MM.1S (cell line): ENCODE data around the gene SLC6A9.

Experiments used
- DNase-seq: peaks from one replicate; pipeline ENCODE4 v3.0.0-alpha.2; 2015
- H2AFZ ChIP-seq: fragments of 300-600 bp; sonication (generic); 2 replicates; pipeline ENCODE4 v1.6.0; 2016; ENCODE audit warnings: antibody characterized with exemption, low read length
- H3F3A ChIP-seq: fragments of 300-600 bp; sonication (generic); 2 replicates; pipeline ENCODE4 v1.6.1; 2016; ENCODE audit warnings: mild to moderate bottlenecking, antibody characterized with exemption, low read length, moderate library complexity, mixed read lengths; ENCODE audit not compliant: insufficient read depth
- H3K27ac ChIP-seq: fragments of 300-600 bp; sonication (generic); 2 replicates; pipeline ENCODE4 v1.5.1; 2016; ENCODE audit warnings: mild to moderate bottlenecking, low read length
- H3K27me3 ChIP-seq: fragments of 300-600 bp; sonication (generic); replicated peaks from 2 replicates; pipeline ENCODE4 v1.6.0; 2016; ENCODE audit warnings: low read length; ENCODE audit not compliant: insufficient read depth
- H3K36me3 ChIP-seq: fragments of 300-600 bp; sonication (generic); replicated peaks from 2 replicates; pipeline ENCODE4 v1.6.1; 2016; ENCODE audit warnings: mild to moderate bottlenecking, low read length, mixed read lengths; ENCODE audit not compliant: insufficient read depth
- H3K4me1 ChIP-seq: fragments of 300-600 bp; sonication (generic); 2 replicates; pipeline ENCODE4 v1.6.1; 2016; ENCODE audit warnings: low read length, mixed read lengths
- H3K4me2 ChIP-seq: fragments of 300-600 bp; sonication (generic); 2 replicates; pipeline ENCODE4 v1.6.0; 2016; ENCODE audit warnings: low read depth, low read length
- H3K4me3 ChIP-seq: fragments of 300-600 bp; sonication (generic); 2 replicates; pipeline ENCODE4 v1.5.1; 2016; ENCODE audit warnings: low read length, mixed read lengths
- H3K79me2 ChIP-seq: fragments of 300-600 bp; sonication (generic); 2 replicates; pipeline ENCODE4 v1.6.1; 2016; ENCODE audit warnings: mixed run types, low read length, mixed read lengths
- H3K9ac ChIP-seq: fragments of 300-600 bp; sonication (generic); 2 replicates; pipeline ENCODE4 v1.6.1; 2016; ENCODE audit warnings: low read length, mixed read lengths
- H3K9me2 ChIP-seq: fragments of 300-600 bp; sonication (generic); replicated peaks from 2 replicates; pipeline ENCODE4 v1.6.1; 2016; ENCODE audit warnings: mild to moderate bottlenecking, low read length, mixed read lengths; ENCODE audit not compliant: insufficient read depth
- H3K9me3 ChIP-seq: fragments of 300-600 bp; sonication (generic); replicated peaks from 2 replicates; pipeline ENCODE4 v1.6.1; 2016; ENCODE audit warnings: mild to moderate bottlenecking, low read length, mixed read lengths; ENCODE audit not compliant: insufficient read depth
- H4K20me1 ChIP-seq: fragments of 300-600 bp; sonication (generic); 2 replicates; pipeline ENCODE4 v1.6.1; 2016; ENCODE audit warnings: mild to moderate bottlenecking, low read length, moderate library complexity, mixed read lengths; ENCODE audit not compliant: insufficient read depth
- CTCF ChIP-seq: fragments of 300-600 bp; sonication (generic); IDR thresholded peaks from 2 replicates; pipeline ENCODE4 v1.5.1; 2016; ENCODE audit warnings: antibody characterized with exemption, low read length, mixed read lengths
- EZH2 ChIP-seq: fragments of 300-600 bp; sonication (generic); optimal IDR thresholded peaks from 2 replicates; pipeline ENCODE3; 2017; ENCODE audit warnings: low read depth, mild to moderate bottlenecking, antibody characterized with exemption, low read length, mixed read lengths
- EZH2phosphoT487 ChIP-seq: fragments of 300-600 bp; sonication (generic); IDR thresholded peaks from 2 replicates; pipeline ENCODE4 v1.6.1; 2018; ENCODE audit warnings: antibody characterized with exemption, low read length

Gene SLC6A9

GRCh38 chr1:43992232-43992995 is 38.8 kb downstream of the SLC6A9 start:
- Histone ChIP-seq H3K9ac (peak overlapping the region; percentile 37; the same call in 1 of the 2 replicates), H3K9me3 (no peaks in the 10 kb centered on the region), H3K4me2 (peak overlapping the region; percentile 87), H3K27me3 (no peaks in the 10 kb centered on the region), H3K9me2 (no peaks in the 10 kb centered on the region), H3K36me3 (no peaks in the 10 kb centered on the region), H3K4me1 (peaks cover 17% of the 10 kb centered on the region), H3K79me2 (no peaks in the 10 kb centered on the region), H3K27ac (peak overlapping the region; percentile 10; the same call in 1 of the 2 replicates), H3F3A (peaks cover 16% of the 10 kb centered on the region), H4K20me1 (no peaks in the 10 kb centered on the region), H3K4me3 (peak overlapping the region; percentile 75), H2AFZ (peak overlapping the region; percentile 91)
- TF ChIP-seq EZH2 (no peak), EZH2phosphoT487 (no peak), CTCF (no peak)
- DNase-seq = no peak

GRCh38 chr1:43991476-43992231 is 39.6 kb downstream of the SLC6A9 start, which contains the start of gene CCDC24:
Gene CCDC24, plus strand, starts transcription at chr1:43991599. Its CDS starts 280 bp downstream, at chr1:43991879.
- H2AFZ ChIP-seq = peak within 1 kb of the TSS; percentile 91
- no peaks in the 10 kb centered on the region for H4K20me1 ChIP-seq
- H3K4me3 ChIP-seq = peak within 1 kb of the TSS; percentile 75
- peak within 1 kb of the TSS; percentile 17; the same call in 1 of the 2 replicates for H3K27ac ChIP-seq
- H3K9me2 ChIP-seq = no peaks in the 10 kb centered on the region
- no peaks in the 10 kb centered on the region for H3K79me2 ChIP-seq
- H3K9ac ChIP-seq = peak within 1 kb of the TSS; percentile 37; the same call in 1 of the 2 replicates
- H3K9me3 ChIP-seq = no peaks in the 10 kb centered on the region
- H3K27me3 ChIP-seq = no peaks in the 10 kb centered on the region
- peaks cover 17% of the 10 kb centered on the region for H3K4me1 ChIP-seq
- peak within 1 kb of the TSS; percentile 87 for H3K4me2 ChIP-seq
- DNase-seq = peak; percentile 82
- H3K36me3 ChIP-seq = no peaks in the 10 kb centered on the region
- peaks cover 16% of the 10 kb centered on the region for H3F3A ChIP-seq
- TF ChIP-seq CTCF (no peak), EZH2phosphoT487 (no peak), EZH2 (no peak)

- H3K9ac ChIP-seq = peak overlapping the region; percentile 37; the same call in 1 of the 2 replicates
- no peaks in the 10 kb centered on the region for H3K79me2 ChIP-seq
- H4K20me1 ChIP-seq = no peaks in the 10 kb centered on the region
- no peaks in the 10 kb centered on the region for H3K9me2 ChIP-seq
- DNase-seq = no peak
- no peaks in the 10 kb centered on the region for H3K27me3 ChIP-seq
- H3K4me1 ChIP-seq = peaks cover 17% of the 10 kb centered on the region
- peak overlapping the region; percentile 91 for H2AFZ ChIP-seq
- H3K9me3 ChIP-seq = no peaks in the 10 kb centered on the region
- peaks cover 16% of the 10 kb centered on the region for H3F3A ChIP-seq
- H3K4me3 ChIP-seq = peak overlapping the region; percentile 75
- peak overlapping the region; percentile 87 for H3K4me2 ChIP-seq
- peak overlapping the region; percentile 17; the same call in 1 of the 2 replicates for H3K27ac ChIP-seq
- H3K36me3 ChIP-seq = no peaks in the 10 kb centered on the region
- TF ChIP-seq EZH2 (no peak), EZH2phosphoT487 (no peak), CTCF (no peak)
These were observed 40.1 kb downstream of the SLC6A9 start for GRCh38 chr1:43991200-43991475.
